SH-SY5Y (cell line): ENCODE measurements around the gene SMARCA5.

ENCODE experiments used
- GATA2 ChIP-seq: IDR thresholded peaks from 2 replicates; pipeline ENCODE4 v1.6.1; 2011; ENCODE audit warnings: mild to moderate bottlenecking, low read depth, low read length
- GATA3 ChIP-seq: IDR thresholded peaks from 2 replicates; pipeline ENCODE4 v1.6.1; 2011; ENCODE audit warnings: low read depth, mild to moderate bottlenecking, low read length, moderate library complexity

- TF ChIP-seq GATA2 (no peak), GATA3 (no peak)
Measured at GRCh38 chr4:143599827-143600226, 86.3 kb downstream of the SMARCA5 start.
